Uterus (tissue), 4 donors: ENCODE data around the gene MRPL18. TPM values are rescaled to one million over a fixed set of nuclear protein-coding genes. Genes with fewer than 3 reads are reported as not detected.

Source experiments
- DNase-seq, 2 donors: peaks; one replicate each; pipeline ENCODE4 v3.0.0-alpha.2; 2019 to 2020
- H3K27ac ChIP-seq, 2 donors: fragments of 200-600 bp; sonication (generic); 1 replicate in 1 of 2; 2 replicates in 1 of 2; pipeline ENCODE4 v1.5.1; 2016 to 2018
- H3K27me3 ChIP-seq, 2 donors: fragments of 200-600 bp; sonication (generic); one replicate each; pipeline ENCODE4 v1.5.1; 2018 to 2019; ENCODE audit warnings: control low read depth in 1 of 2
- H3K36me3 ChIP-seq, 2 donors: fragments of 200-600 bp; sonication (generic); one replicate each; pipeline ENCODE4 v1.5.1; 2019; ENCODE audit warnings: control low read depth in 1 of 2
- H3K4me1 ChIP-seq, 2 donors: fragments of 200-600 bp; sonication (generic); one replicate each; pipeline ENCODE4 v1.5.1; 2018 to 2019; ENCODE audit warnings: control low read depth in 1 of 2
- H3K4me3 ChIP-seq, 2 donors: fragments of 200-600 bp; sonication (generic); 1 replicate in 1 of 2; 2 replicates in 1 of 2; pipeline ENCODE4 v1.5.1; 2018 to 2019; ENCODE audit warnings: mild to moderate bottlenecking in 1 of 2
- H3K9me3 ChIP-seq, 2 donors: fragments of 200-600 bp; sonication (generic); one replicate each; pipeline ENCODE4 v1.5.1; 2019; ENCODE audit warnings: control low read depth in 1 of 2
- CTCF ChIP-seq, 4 experiments: fragments of 200-600 bp in 2 of 4; fragments of 450-650 bp in 2 of 4; sonication (generic) in 2 of 4; IDR thresholded peaks; one replicate each; pipeline ENCODE4 v1.5.1; 2016 to 2019; ENCODE audit warnings: antibody characterized with exemption in 4 of 4, mild to moderate bottlenecking in 2 of 4, moderate library complexity in 1 of 4
- POLR2A ChIP-seq, 2 donors: fragments of 450-650 bp; IDR thresholded peaks; one replicate each; pipeline ENCODE4 v1.6.1; 2016; ENCODE audit warnings: antibody characterized with exemption in 2 of 2, mild to moderate bottlenecking in 1 of 2, moderate library complexity in 1 of 2
- intact Hi-C: fragments of 100-400 bp; cut with DNase I; formaldehyde crosslinking; loops from one replicate; pipeline ENCODE4 v1.15.1; 2023; ENCODE audit warnings: low total_unique reads
- total RNA-seq, 4 donors: library from RNA; depleted of rRNA in 3 of 4; stranded (reverse); fragments of >200 nt in 3 of 4; gene quantifications; one replicate each; pipeline versions ENCODE4 v1.1.0 to v1.2.4, GENCODE V29; 2014 to 2023
- donor health status: DM: yes; HTN: yes; CAD: no.

Gene MRPL18
- total RNA-seq, 4 donors from 2014 or later, result 23.5 to 66.0 (median 46.8) TPM

- Histone ChIP-seq H3K36me3 (no peaks in the 10 kb centered on the region), H3K27ac (no peak overlapping the region), H3K4me3 (no peak overlapping the region), H3K4me1 (no peaks in the 10 kb centered on the region), H3K27me3 (no peaks in the 10 kb centered on the region), H3K9me3 (no peaks in the 10 kb centered on the region)
- TF ChIP-seq POLR2A (IDR thresholded peaks at IDR 0.05) (no peak), CTCF (IDR thresholded peaks at IDR 0.05) (no peak)
- intact Hi-C loops, result no loop called here
- DNase-seq, result no peak
Measured at GRCh38 chr6:159817951-159818739, 27.9 kb downstream of the MRPL18 start.

- no peak overlapping the region for H3K4me3 ChIP-seq
- no peak for DNase-seq
- no peaks in the 10 kb centered on the region for H3K27me3 ChIP-seq
- intact Hi-C loops, result no loop called here
- no peaks in the 10 kb centered on the region for H3K36me3 ChIP-seq
- H3K4me1 ChIP-seq, result no peaks in the 10 kb centered on the region
- no peak overlapping the region for H3K27ac ChIP-seq
- TF ChIP-seq CTCF (IDR thresholded peaks at IDR 0.05) (no peak), POLR2A (IDR thresholded peaks at IDR 0.05) (no peak)
- H3K9me3 ChIP-seq, result no peaks in the 10 kb centered on the region
Measured at GRCh38 chr6:159819098-159819497, 28.8 kb downstream of the MRPL18 start.

GRCh38 chr6:159819932-159820640, 29.8 kb downstream of the MRPL18 start:
- TF ChIP-seq CTCF (IDR thresholded peaks at IDR 0.05) (no peak), POLR2A (IDR thresholded peaks at IDR 0.05) (no peak)

GRCh38 chr6:159821122-159821521, 30.9 kb downstream of the MRPL18 start:
- Histone ChIP-seq H3K4me3 (no peak overlapping the region), H3K9me3 (no peaks in the 10 kb centered on the region), H3K27ac (no peak overlapping the region), H3K27me3 (no peaks in the 10 kb centered on the region), H3K36me3 (no peaks in the 10 kb centered on the region), H3K4me1 (no peaks in the 10 kb centered on the region)
- intact Hi-C loops, result no loop called here
- no peak for DNase-seq
- no peak for TF ChIP-seq POLR2A (IDR thresholded peaks at IDR 0.05)

More at GRCh38 chr6:159819932-159820640, 29.8 kb downstream of the MRPL18 start:
- intact Hi-C loops, result no loop called here
- Histone ChIP-seq H3K27ac (no peak overlapping the region), H3K27me3 (no peaks in the 10 kb centered on the region), H3K4me3 (no peak overlapping the region), H3K36me3 (no peaks in the 10 kb centered on the region), H3K9me3 (no peaks in the 10 kb centered on the region), H3K4me1 (no peaks in the 10 kb centered on the region)
- no peak for DNase-seq

GRCh38 chr6:159821726-159822125, 31.5 kb downstream of the MRPL18 start:
- H3K4me3 ChIP-seq, result no peak overlapping the region

More at GRCh38 chr6:159821726-159822125, 31.5 kb downstream of the MRPL18 start:
- intact Hi-C loops, result no loop called here
- Histone ChIP-seq H3K9me3 (no peaks in the 10 kb centered on the region), H3K4me1 (no peaks in the 10 kb centered on the region), H3K36me3 (no peaks in the 10 kb centered on the region), H3K27ac (no peak overlapping the region), H3K27me3 (no peaks in the 10 kb centered on the region)
- TF ChIP-seq POLR2A (IDR thresholded peaks at IDR 0.05) (no peak), CTCF (IDR thresholded peaks at IDR 0.05) (no peak)
- DNase-seq, result no peak
